A673 (cell line): ENCODE results near the gene KLF16. TPM values are rescaled to one million over a fixed set of nuclear protein-coding genes. Genes with fewer than 3 reads are reported as not detected.
A peak's percentile ranks its signal among the peaks of the same experiment; 100 is the strongest.

Experiments
- BruUV-seq: library from RNA; stranded (reverse); fragments of 400-500 nt; replicated peaks from 2 replicates; lab custom pipeline; 2021; lab: Mats Ljungman, UMichigan
- CTCF ChIA-PET: fragments of 300-600 bp; sonication (Branson Sonifier 250); formaldehyde crosslinking; loops from one replicate; lab custom pipeline; 2022; ENCODE audit warnings: antibody characterized with exemption; lab: Charles Lee
- POLR2A ChIA-PET: fragments of 300-600 bp; sonication (Branson Sonifier 250); formaldehyde crosslinking; loops from one replicate; lab custom pipeline; 2022; ENCODE audit warnings: antibody characterized with exemption; ENCODE audit not compliant: low non-redundant PET; lab: Charles Lee
- DNase-seq: peaks from one replicate; pipeline ENCODE4 v3.0.0-alpha.2; 2015; ENCODE audit warnings: low spot score
- H3K27ac ChIP-seq: fragments of 200-600 bp; sonication (generic); 2 replicates; pipeline ENCODE4 v1.5.1; 2016; ENCODE audit warnings: mixed run types, low read depth, mild to moderate bottlenecking, mixed read lengths, antibody characterized with exemption, low read length; ENCODE audit not compliant: poor library complexity, severe bottlenecking
- H3K27me3 ChIP-seq: fragments of 200-600 bp; sonication (generic); replicated peaks from 2 replicates; pipeline ENCODE4 v1.6.1; 2017; ENCODE audit warnings: mixed run types, low read depth, mild to moderate bottlenecking, mixed read lengths, antibody characterized with exemption, low read length; ENCODE audit not compliant: insufficient read depth, poor library complexity
- H3K36me3 ChIP-seq: fragments of 200-600 bp; sonication (generic); 2 replicates; pipeline ENCODE4 v1.6.1; 2016; ENCODE audit warnings: mixed run types, mild to moderate bottlenecking, mixed read lengths, antibody characterized with exemption, low read length; ENCODE audit not compliant: insufficient read depth, poor library complexity, severe bottlenecking
- H3K4me1 ChIP-seq: fragments of 200-600 bp; sonication (generic); 2 replicates; pipeline ENCODE4 v1.6.1; 2017; ENCODE audit warnings: mixed run types, mild to moderate bottlenecking, mixed read lengths, antibody characterized with exemption, low read length; ENCODE audit not compliant: insufficient read depth, poor library complexity, severe bottlenecking
- H3K4me3 ChIP-seq: fragments of 200-600 bp; sonication (generic); 2 replicates; pipeline ENCODE4 v1.5.1; 2016; ENCODE audit warnings: low read depth, mixed run types, mild to moderate bottlenecking, mixed read lengths, low read length; ENCODE audit not compliant: poor library complexity, severe bottlenecking
- H3K9me3 ChIP-seq: fragments of 200-600 bp; sonication (generic); 2 replicates; pipeline ENCODE4 v1.6.1; 2016; ENCODE audit warnings: mixed run types, low read depth, mild to moderate bottlenecking, mixed read lengths, antibody characterized with exemption, low read length; ENCODE audit not compliant: poor library complexity, severe bottlenecking
- CTCF ChIP-seq: fragments of 300-800, 200-600 bp; sonication (generic); conservative IDR thresholded peaks from 2 replicates; pipeline ENCODE4 v1.5.1; 2017; ENCODE audit warnings: low read depth, mild to moderate bottlenecking, antibody characterized with exemption, low read length, moderate library complexity, mixed read lengths
- EZH2 ChIP-seq: fragments of 200-600 bp; sonication (generic); IDR thresholded peaks from 2 replicates; pipeline ENCODE4 v1.6.1; 2017; ENCODE audit warnings: borderline replicate concordance, low read depth, mild to moderate bottlenecking, mixed read lengths, antibody characterized with exemption, low read length; ENCODE audit not compliant: poor library complexity, severe bottlenecking
- intact Hi-C: fragments of 100-400 bp; cut with micrococcal nuclease; formaldehyde crosslinking; loops from one replicate; pipeline ENCODE4 v1.10.0; 2022; ENCODE audit not compliant: unreplicated experiment
- total RNA-seq: library from RNA; stranded (reverse); gene quantifications from 2 replicates; pipeline ENCODE4 v1.2.3, GENCODE V29; 2021

KLF16 gene
- total RNA-seq, 1 experiment from 2014 or later, result 46.8 TPM

DNA sequence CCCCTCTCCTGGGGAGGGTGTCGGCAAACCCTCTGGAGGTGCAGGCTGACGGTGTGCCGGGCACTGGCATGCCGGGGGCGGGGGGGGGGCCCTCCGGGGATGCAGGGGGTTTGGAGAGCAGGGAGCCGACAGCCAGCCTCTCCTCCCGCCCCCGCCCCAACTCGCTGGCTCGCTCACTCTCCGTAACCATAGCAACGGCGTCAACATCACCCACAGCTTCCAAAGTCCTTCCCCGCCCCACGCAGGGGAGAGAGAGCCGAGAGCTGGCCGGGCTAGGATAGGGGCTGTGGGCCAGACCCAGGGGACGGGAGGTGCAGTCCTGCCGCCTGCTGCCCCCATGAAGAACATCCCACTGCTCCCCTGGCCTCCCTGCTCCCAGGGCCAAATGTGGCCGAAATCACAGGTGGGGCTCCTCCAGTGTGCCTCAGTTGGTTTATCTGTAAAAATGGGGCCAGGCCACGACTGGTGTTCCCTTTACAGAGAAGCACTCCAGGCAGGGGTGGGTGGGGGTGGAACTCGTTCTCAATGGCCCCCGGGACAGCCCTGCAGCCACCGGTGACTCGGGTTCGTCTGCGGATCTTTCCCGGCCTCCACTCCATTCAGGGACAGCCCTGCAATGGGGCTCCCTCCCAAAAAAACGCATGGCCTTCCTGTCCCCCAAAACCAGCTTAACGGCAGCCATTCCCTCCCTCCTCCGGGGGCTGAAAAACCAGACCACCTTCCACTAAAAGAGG lies 3.2 kb downstream of the KLF16 start:
- POLR2A ChIA-PET, result no interaction called here
- BruUV-seq, result no TSS peak
- Histone ChIP-seq H3K4me1 (peaks cover 58% of the 10 kb centered on the region), H3K9me3 (no peaks in the 10 kb centered on the region), H3K4me3 (peak overlapping the region; percentile 85), H3K27me3 (no peaks in the 10 kb centered on the region), H3K27ac (peak overlapping the region; percentile 50), H3K36me3 (no peaks in the 10 kb centered on the region)
- peak; percentile 87 for DNase-seq
- TF ChIP-seq EZH2 (no peak), CTCF (no peak)
- intact Hi-C loops, result no loop called here
- CTCF ChIA-PET, result no interaction called here

GRCh38 chr19:1859331-1859781 lies 4.0 kb downstream of the KLF16 start:
- no peaks in the 10 kb centered on the region for H3K36me3 ChIP-seq
- peaks cover 67% of the 10 kb centered on the region for H3K4me1 ChIP-seq
- CTCF ChIA-PET, result no interaction called here
- peak overlapping the region; percentile 49 for H3K27ac ChIP-seq
- no peaks in the 10 kb centered on the region for H3K9me3 ChIP-seq
- intact Hi-C loops, result loop anchor here (5.0 kb wide), 1 partner anchor 592 kb away; the partner anchor contains the start of gene CIRBP
- no peak for DNase-seq
- no peaks in the 10 kb centered on the region for H3K27me3 ChIP-seq
- no TSS peak for BruUV-seq
- TF ChIP-seq CTCF, result no peak
- TF ChIP-seq EZH2, result no peak
- POLR2A ChIA-PET, result no interaction called here
- peak overlapping the region; percentile 85 for H3K4me3 ChIP-seq

DNA sequence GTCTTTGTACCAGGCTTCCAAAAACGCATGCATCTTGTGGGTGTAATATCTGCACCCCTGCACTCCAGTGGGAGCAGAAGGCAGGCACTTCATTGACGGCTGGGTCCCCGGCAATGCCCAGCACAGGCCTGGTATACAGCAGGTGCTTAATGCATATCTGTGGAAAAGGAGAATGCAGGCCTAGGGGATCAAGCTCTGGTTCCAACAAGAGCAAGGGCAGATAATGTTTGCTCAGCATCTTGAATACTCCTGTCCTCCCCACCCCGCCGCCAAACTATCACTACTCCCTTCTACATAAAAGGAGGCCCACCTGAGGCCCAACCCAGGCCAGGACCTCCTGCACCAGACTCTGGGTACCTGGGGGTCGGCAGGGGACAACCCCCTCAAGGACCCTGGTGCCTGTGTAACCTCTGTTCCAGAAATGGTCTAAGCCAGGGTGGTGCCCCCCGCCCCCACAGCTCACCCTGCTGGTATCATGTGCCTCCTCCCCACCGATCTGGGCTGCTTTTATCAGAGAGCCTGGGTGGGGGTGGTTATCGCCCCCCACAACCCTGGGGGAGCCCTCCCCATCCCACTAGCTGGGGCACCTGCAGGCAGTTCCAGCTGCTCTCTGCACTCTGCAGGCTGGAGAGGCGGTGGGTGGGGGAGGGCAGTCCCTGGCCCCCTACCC lies 4.8 kb downstream of the KLF16 start:
- Histone ChIP-seq H3K27me3 (no peaks in the 10 kb centered on the region), H3K4me3 (no peak overlapping the region), H3K4me1 (peaks cover 74% of the 10 kb centered on the region), H3K36me3 (peaks cover 4% of the 10 kb centered on the region), H3K9me3 (no peaks in the 10 kb centered on the region), H3K27ac (peak overlapping the region; percentile 49)
- intact Hi-C loops, result loop anchor here (5.0 kb wide), 1 partner anchor 591 kb away; the partner anchor contains the start of gene CIRBP
- TF ChIP-seq CTCF (no peak), EZH2 (no peak)
- DNase-seq, result no peak
- ChIA-PET CTCF (no interaction called here), POLR2A (no interaction called here)
- BruUV-seq, result no TSS peak
